ENCODE results near the gene LRRC61. TPM values are rescaled to one million over a fixed set of nuclear protein-coding genes. Genes with fewer than 3 reads are reported as not detected.

Gene LRRC61
- total and polyA plus RNA-seq, 2 of the 13 experiments (the other 11 are each of a cell fraction or from before 2014, with no cell fraction given): 33.0 to 34.8 TPM

GRCh38 chr7:150341263-150342120 is 18.3 kb downstream of the LRRC61 start, which contains the start of gene RARRES2 (continued):
- TF ChIP-seq NCOA1 (CRISPR knock-in tag; IDR thresholded peaks at IDR 0.05) (no peak), EP300 (IDR thresholded peaks at IDR 0.05; ENCODE audit: low read depth in 2 of 2, low read length in 2 of 2) (no peak), EP300 (CRISPR knock-in tag; IDR thresholded peaks at IDR 0.05; ENCODE audit: borderline replicate concordance) (no peak), CREB3 (CRISPR knock-in tag; IDR thresholded peaks at IDR 0.05) (no peak), KDM3A (CRISPR knock-in tag; IDR thresholded peaks at IDR 0.05; ENCODE audit: low read depth) (no peak), AGO2 (optimal IDR thresholded peaks at IDR 0.05; ENCODE audit: low read depth, low read length) (no peak), MAFG (CRISPR knock-in tag; IDR thresholded peaks at IDR 0.05) (no peak), ZFYVE20 (CRISPR knock-in tag; IDR thresholded peaks at IDR 0.05; ENCODE audit: borderline replicate concordance, low read depth) (no peak), ZNF337 (CRISPR knock-in tag; IDR thresholded peaks at IDR 0.05; ENCODE audit: borderline replicate concordance, low read depth) (no peak), MED1 (CRISPR knock-in tag; IDR thresholded peaks at IDR 0.05) (no peak), PLSCR1 (CRISPR knock-in tag; IDR thresholded peaks at IDR 0.05; ENCODE audit: borderline replicate concordance) (no peak), SRSF4 (IDR thresholded peaks at IDR 0.05; ENCODE audit: low read depth, low read length, poor library complexity, severe bottlenecking) (no peak), ZNF496 (CRISPR knock-in tag; IDR thresholded peaks at IDR 0.05; ENCODE audit: insufficient replicate concordance) (no peak), ZNF879 (CRISPR knock-in tag; IDR thresholded peaks at IDR 0.05) (no peak), ZNF564 (CRISPR knock-in tag; IDR thresholded peaks at IDR 0.05) (no peak; the same call in 1 of the 2 replicates), JUND (CRISPR knock-in tag; IDR thresholded peaks at IDR 0.05) (no peak), PHF21A (CRISPR knock-in tag; IDR thresholded peaks at IDR 0.05) (no peak), ZNF33B (CRISPR knock-in tag; IDR thresholded peaks at IDR 0.05) (no peak), JDP2 (CRISPR knock-in tag; IDR thresholded peaks at IDR 0.05; ENCODE audit: borderline replicate concordance) (no peak), ZNF782 (CRISPR knock-in tag; IDR thresholded peaks at IDR 0.05; ENCODE audit: borderline replicate concordance) (no peak), ZNF263 (CRISPR knock-in tag; IDR thresholded peaks at IDR 0.05) (no peak), ZNF800 (CRISPR knock-in tag; IDR thresholded peaks at IDR 0.05) (no peak), ZNF343 (CRISPR knock-in tag; IDR thresholded peaks at IDR 0.05) (no peak), YY1 (IDR thresholded peaks at IDR 0.05; ENCODE audit: insufficient read depth, insufficient replicate concordance, low read depth, low read length) (no peak), ZMYM3 (CRISPR knock-in tag; IDR thresholded peaks at IDR 0.05) (0 out of 2 replicates have a peak, but pooled peaks have one; percentile 12), TEF (CRISPR knock-in tag; IDR thresholded peaks at IDR 0.05) (no peak), PAX8 (CRISPR knock-in tag; IDR thresholded peaks at IDR 0.05; ENCODE audit: borderline replicate concordance) (no peak)

Data from HepG2 (cell line).